HFFc6 (cell line): ENCODE data around the gene POLR2H. TPM values are rescaled to one million over a fixed set of nuclear protein-coding genes. Genes with fewer than 3 reads are reported as not detected.

Source experiments
- DNase-seq: peaks from one replicate; pipeline ENCODE4 v3.0.0-alpha.2; 2018
- H3K27ac Mint-ChIP-seq: 2 replicates; pipeline ENCODE4 v1.8.0; 2020; ENCODE audit warnings: mild to moderate bottlenecking, mixed read lengths
- H3K27me3 Mint-ChIP-seq: 2 replicates; pipeline ENCODE4 v1.8.0; 2021; ENCODE audit warnings: mild to moderate bottlenecking, moderate library complexity, mixed read lengths; ENCODE audit not compliant: insufficient read depth
- H3K36me3 Mint-ChIP-seq: 2 replicates; pipeline ENCODE4 v1.8.0; 2021; ENCODE audit warnings: low read depth, mixed read lengths
- H3K4me1 Mint-ChIP-seq: 2 replicates; pipeline ENCODE4 v1.8.0; 2020; ENCODE audit warnings: low read depth, mixed read lengths
- H3K4me3 Mint-ChIP-seq: 2 replicates; pipeline ENCODE4 v1.8.0; 2020; ENCODE audit warnings: mild to moderate bottlenecking, moderate library complexity, mixed read lengths
- H3K9me3 Mint-ChIP-seq: 2 replicates; pipeline ENCODE4 v1.8.0; 2020; ENCODE audit warnings: mild to moderate bottlenecking, mixed read lengths
- total RNA-seq, 6 experiments: library from RNA; stranded (reverse); fragmentation: NEBNext Ultra II Directional; extraction: Animal tissue kit (Norgen Biotek cat#: 25700); gene quantifications; 2 replicates in 1 of 6; 3 replicates in 5 of 6; pipeline ENCODE4 v1.2.3, GENCODE V29; 2021
- TF ChIP-seq, protein P1 (sequence below): fragments of 200-600 bp; sonication (generic); IDR thresholded peaks from 2 replicates; pipeline ENCODE4 v1.5.0; 2021; ENCODE audit warnings: antibody characterized with exemption, mild to moderate bottlenecking

Gene POLR2H
- total RNA-seq, 6 experiments from 2014 or later, result 45.4 to 68.6 (median 50.1) TPM

DNA sequence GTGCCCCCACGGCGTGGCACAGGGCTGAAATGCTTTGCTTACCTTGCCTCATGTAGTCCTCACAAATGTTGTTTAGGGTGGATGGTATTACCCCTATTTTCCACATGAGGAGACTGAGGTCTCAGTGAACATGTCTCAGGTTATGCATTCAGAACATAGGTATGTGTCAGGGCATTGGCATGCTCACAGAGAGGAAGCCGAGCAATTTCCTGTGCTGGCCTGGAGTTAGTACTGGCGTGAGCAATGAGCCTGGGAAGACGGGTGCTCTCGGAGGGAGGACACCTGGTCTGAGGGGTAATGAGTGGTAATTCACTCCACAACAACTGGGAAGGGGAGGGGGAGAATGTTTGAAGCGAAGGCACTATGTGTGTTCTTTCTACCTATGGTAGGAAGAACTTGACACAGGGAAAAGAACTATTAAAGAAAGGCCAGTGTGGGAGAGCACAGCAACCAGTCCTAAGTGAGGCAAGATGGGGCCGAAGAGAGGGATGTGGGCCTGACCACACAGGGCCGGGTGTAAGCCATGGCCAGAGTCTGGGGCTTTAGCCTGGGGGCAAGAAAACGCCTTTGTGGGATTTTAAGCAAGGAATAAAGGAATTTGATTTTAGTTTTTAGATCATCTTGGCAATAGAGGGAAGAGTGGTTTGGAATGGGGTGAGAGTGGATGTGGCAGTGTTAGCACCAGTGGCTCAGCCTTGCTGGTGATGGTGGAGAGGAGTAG is 29.0 kb upstream of the POLR2H start:
- peak overlapping the region; percentile 74 for H3K4me3 Mint-ChIP-seq
- peak overlapping the region; percentile 97 for H3K27ac Mint-ChIP-seq
- TF ChIP-seq, protein P1, sequence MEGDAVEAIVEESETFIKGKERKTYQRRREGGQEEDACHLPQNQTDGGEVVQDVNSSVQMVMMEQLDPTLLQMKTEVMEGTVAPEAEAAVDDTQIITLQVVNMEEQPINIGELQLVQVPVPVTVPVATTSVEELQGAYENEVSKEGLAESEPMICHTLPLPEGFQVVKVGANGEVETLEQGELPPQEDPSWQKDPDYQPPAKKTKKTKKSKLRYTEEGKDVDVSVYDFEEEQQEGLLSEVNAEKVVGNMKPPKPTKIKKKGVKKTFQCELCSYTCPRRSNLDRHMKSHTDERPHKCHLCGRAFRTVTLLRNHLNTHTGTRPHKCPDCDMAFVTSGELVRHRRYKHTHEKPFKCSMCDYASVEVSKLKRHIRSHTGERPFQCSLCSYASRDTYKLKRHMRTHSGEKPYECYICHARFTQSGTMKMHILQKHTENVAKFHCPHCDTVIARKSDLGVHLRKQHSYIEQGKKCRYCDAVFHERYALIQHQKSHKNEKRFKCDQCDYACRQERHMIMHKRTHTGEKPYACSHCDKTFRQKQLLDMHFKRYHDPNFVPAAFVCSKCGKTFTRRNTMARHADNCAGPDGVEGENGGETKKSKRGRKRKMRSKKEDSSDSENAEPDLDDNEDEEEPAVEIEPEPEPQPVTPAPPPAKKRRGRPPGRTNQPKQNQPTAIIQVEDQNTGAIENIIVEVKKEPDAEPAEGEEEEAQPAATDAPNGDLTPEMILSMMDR, result no peak
- peaks cover 29% of the 10 kb centered on the region for H3K27me3 Mint-ChIP-seq
- peak; percentile 94 for DNase-seq
- H3K9me3 Mint-ChIP-seq, result no peaks in the 10 kb centered on the region
- H3K4me1 Mint-ChIP-seq, result peaks cover 87% of the 10 kb centered on the region
- H3K36me3 Mint-ChIP-seq, result peaks cover 78% of the 10 kb centered on the region

DNA sequence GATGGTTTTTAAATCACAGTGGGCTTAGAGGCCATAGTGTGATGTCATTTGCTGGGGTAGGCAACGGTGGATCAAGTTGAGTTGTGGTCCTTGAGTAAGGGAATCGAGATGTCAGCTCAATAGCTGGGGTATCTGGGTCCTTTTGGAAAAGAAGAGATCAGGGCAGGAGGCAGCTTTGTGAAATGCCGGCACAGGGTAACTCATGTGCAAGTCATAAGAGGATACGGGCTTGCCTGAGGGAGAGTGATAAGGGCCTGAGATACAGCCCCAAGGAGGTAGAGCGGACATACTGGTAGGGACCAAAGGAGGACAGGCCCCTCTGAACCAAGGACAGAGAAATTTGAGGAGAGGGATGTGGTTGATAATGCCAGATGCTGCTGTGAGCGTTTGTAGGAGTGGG is 28.3 kb upstream of the POLR2H start:
- TF ChIP-seq, protein P1, result no peak
- no peak for DNase-seq
- H3K27me3 Mint-ChIP-seq, result peaks cover 33% of the 10 kb centered on the region
- peaks cover 78% of the 10 kb centered on the region for H3K36me3 Mint-ChIP-seq
- H3K4me1 Mint-ChIP-seq, result peaks cover 93% of the 10 kb centered on the region
- H3K27ac Mint-ChIP-seq, result peak overlapping the region; percentile 97
- peak overlapping the region; percentile 74 for H3K4me3 Mint-ChIP-seq
- no peaks in the 10 kb centered on the region for H3K9me3 Mint-ChIP-seq

DNA sequence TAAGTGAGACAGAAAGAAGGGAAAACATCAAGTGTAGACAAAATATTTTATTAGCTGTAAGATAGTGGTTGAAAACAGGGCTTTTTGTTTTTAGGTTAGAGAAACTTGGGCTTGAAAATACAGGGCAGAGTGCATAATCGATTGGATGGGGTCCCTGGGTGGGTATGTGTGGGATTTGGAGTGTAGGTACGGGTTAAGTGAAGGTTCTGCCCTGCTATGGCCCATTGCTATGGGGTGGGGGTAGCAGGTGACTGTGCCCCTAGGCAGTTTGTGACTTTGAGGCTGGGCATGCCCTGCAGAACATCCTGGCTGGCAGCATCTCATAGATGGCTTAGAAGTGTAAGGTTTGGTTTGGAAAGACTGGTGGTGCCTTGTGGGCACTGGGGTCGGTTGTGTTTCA is 27.8 kb upstream of the POLR2H start:
- H3K9me3 Mint-ChIP-seq, result no peaks in the 10 kb centered on the region
- H3K36me3 Mint-ChIP-seq, result peaks cover 74% of the 10 kb centered on the region
- H3K27me3 Mint-ChIP-seq, result peaks cover 33% of the 10 kb centered on the region
- peak overlapping the region; percentile 74 for H3K4me3 Mint-ChIP-seq
- peak overlapping the region; percentile 97 for H3K27ac Mint-ChIP-seq
- no peak for DNase-seq
- H3K4me1 Mint-ChIP-seq, result peaks cover 90% of the 10 kb centered on the region
- TF ChIP-seq, protein P1, result no peak

DNA sequence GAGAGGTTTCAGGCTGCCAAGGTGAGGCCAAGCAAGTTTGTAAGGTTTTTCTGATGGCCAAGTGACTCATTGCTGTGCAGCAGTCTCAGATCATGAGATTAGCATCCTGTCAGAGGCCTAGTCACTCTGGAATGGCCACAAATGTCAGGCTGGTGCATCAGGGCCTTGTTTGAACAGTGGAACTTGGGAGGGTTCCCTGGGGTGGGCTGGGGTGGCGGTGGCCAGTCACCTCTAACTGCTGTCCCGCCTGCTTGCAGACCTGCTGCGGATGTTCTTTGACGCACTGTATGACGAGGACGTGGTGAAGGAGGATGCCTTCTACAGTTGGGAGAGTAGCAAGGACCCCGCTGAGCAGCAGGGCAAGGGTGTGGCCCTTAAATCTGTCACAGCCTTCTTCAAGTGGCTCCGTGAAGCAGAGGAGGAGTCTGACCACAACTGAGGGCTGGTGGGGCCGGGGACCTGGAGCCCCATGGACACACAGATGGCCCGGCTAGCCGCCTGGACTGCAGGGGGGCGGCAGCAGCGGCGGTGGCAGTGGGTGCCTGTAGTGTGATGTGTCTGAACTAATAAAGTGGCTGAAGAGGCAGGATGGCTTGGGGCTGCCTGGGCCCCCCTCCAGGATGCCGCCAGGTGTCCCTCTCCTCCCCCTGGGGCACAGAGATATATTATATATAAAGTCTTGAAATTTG is 26.9 kb upstream of the POLR2H start:
- H3K36me3 Mint-ChIP-seq, result peaks cover 65% of the 10 kb centered on the region
- peak overlapping the region; percentile 97 for H3K27ac Mint-ChIP-seq
- peak overlapping the region; percentile 74 for H3K4me3 Mint-ChIP-seq
- DNase-seq, result peak; percentile 93
- peaks cover 30% of the 10 kb centered on the region for H3K27me3 Mint-ChIP-seq
- TF ChIP-seq, protein P1, result peak; percentile 11; the same call in 1 of the 2 replicates
- H3K9me3 Mint-ChIP-seq, result no peaks in the 10 kb centered on the region
- peaks cover 87% of the 10 kb centered on the region for H3K4me1 Mint-ChIP-seq

DNA sequence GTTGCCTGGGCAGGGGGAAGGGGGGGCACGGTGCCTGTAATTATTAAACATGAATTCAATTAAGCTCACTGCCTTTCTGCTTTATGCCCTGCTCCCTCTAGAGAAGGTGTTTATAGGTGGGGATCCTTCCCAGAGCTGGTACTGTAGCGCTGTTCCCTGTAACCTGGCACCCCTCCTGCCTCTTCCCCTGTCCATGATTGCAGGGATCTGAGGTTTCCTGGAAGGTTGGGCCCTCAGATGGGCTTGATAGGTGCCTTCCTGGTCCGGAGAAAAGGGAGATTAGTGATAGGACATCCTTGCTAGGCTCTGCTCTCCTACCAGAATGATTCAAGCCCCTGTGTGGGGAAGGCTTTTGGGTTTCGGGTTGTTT is 26.2 kb upstream of the POLR2H start:
- peaks cover 30% of the 10 kb centered on the region for H3K27me3 Mint-ChIP-seq
- peaks cover 83% of the 10 kb centered on the region for H3K4me1 Mint-ChIP-seq
- TF ChIP-seq, protein P1, result no peak

More for the DNA sequence above, 26.2 kb upstream of the POLR2H start:
- Mint-ChIP-seq H3K4me3 (peak overlapping the region; percentile 87), H3K36me3 (peaks cover 60% of the 10 kb centered on the region), H3K27ac (peak overlapping the region; percentile 97), H3K9me3 (no peaks in the 10 kb centered on the region)
- no peak for DNase-seq
